Measurements from ENCODE around the gene THBS2.
A peak's percentile ranks its signal among the peaks of the same experiment; 100 is the strongest.
"Not testable (repeated sequence)": the region's sequence is repeated elsewhere in the genome, so short reads cannot be mapped to it uniquely, and the experiment has no call there.

THBS2 gene

GRCh38 chr6:169208011-169208410 lies 45.6 kb downstream of the THBS2 start:
- DNase-seq (ENCODE audit: low read depth) = no peak

GRCh38 chr6:169207482-169207881 lies 46.2 kb downstream of the THBS2 start:
- no peak for DNase-seq (ENCODE audit: low read depth)

- DNase-seq (ENCODE audit: low read depth) = peak; percentile 64
Observed at GRCh38 chr6:169205176-169206160, 48.2 kb downstream of the THBS2 start.

- DNase-seq (ENCODE audit: low read depth) = no peak
Observed at GRCh38 chr6:169204167-169204566, 49.5 kb downstream of the THBS2 start.

GRCh38 chr6:169201985-169202384 lies 51.7 kb downstream of the THBS2 start:
- DNase-seq (ENCODE audit: low read depth) = no peak

- no peak for DNase-seq (ENCODE audit: low read depth)
Observed at GRCh38 chr6:169200893-169201514, 52.6 kb downstream of the THBS2 start.

- DNase-seq (ENCODE audit: low read depth) = no peak
Observed at GRCh38 chr6:169199625-169200335, 53.9 kb downstream of the THBS2 start.

GRCh38 chr6:169198885-169199284 lies 54.8 kb downstream of the THBS2 start:
- DNase-seq (ENCODE audit: low read depth) = no peak

- not testable (repeated sequence) for DNase-seq (ENCODE audit: low read depth)
Observed at GRCh38 chr6:169197929-169198328, 55.7 kb downstream of the THBS2 start.

GRCh38 chr6:169196279-169196678 lies 57.4 kb downstream of the THBS2 start:
- DNase-seq (ENCODE audit: low read depth) = not testable (repeated sequence)

- no peak for DNase-seq (ENCODE audit: low read depth)
Observed at GRCh38 chr6:169194737-169195136, 58.9 kb downstream of the THBS2 start.

- no peak for DNase-seq (ENCODE audit: low read depth)
Observed at GRCh38 chr6:169190970-169191369, 62.7 kb downstream of the THBS2 start.

GRCh38 chr6:169190144-169190584 lies 63.5 kb downstream of the THBS2 start:
- peak; percentile 87 for DNase-seq (ENCODE audit: low read depth)

GRCh38 chr6:169189686-169190085 lies 64.0 kb downstream of the THBS2 start:
- no peak for DNase-seq (ENCODE audit: low read depth)

GRCh38 chr6:169189182-169189581 lies 64.5 kb downstream of the THBS2 start:
- DNase-seq (ENCODE audit: low read depth) = no peak

- DNase-seq (ENCODE audit: low read depth) = peak; percentile 95
Observed at GRCh38 chr6:169188475-169188874, 65.2 kb downstream of the THBS2 start.

GRCh38 chr6:169188051-169188470 lies 65.6 kb downstream of the THBS2 start:
- no peak for DNase-seq (ENCODE audit: low read depth)

GRCh38 chr6:169186496-169187169 lies 67.0 kb downstream of the THBS2 start:
- DNase-seq (ENCODE audit: low read depth) = no peak

GRCh38 chr6:169185692-169186485 lies 67.8 kb downstream of the THBS2 start:
- DNase-seq (ENCODE audit: low read depth) = no peak

- DNase-seq (ENCODE audit: low read depth) = no peak
Observed at GRCh38 chr6:169185011-169185521, 68.6 kb downstream of the THBS2 start.

- DNase-seq (ENCODE audit: low read depth) = no peak
Observed at GRCh38 chr6:169184419-169184818, 69.2 kb downstream of the THBS2 start.
